Mesenchymal stem cell (in vitro differentiated cells and primary cell): ENCODE data around the gene SCN8A.

Experiments used
- DNase-seq: peaks from one replicate; pipeline ENCODE4 v3.0.0-alpha.2; 2013
- H2AFZ ChIP-seq: one replicate; pipeline ENCODE4 v1.6.1; 2013; ENCODE audit warnings: low read depth, mild to moderate bottlenecking, control low read depth, inconsistent platforms, low read length, moderate library complexity
- H2AK5ac ChIP-seq: 2 replicates; pipeline ENCODE4 v1.6.1; 2013; ENCODE audit warnings: low read length, moderate library complexity, mild to moderate bottlenecking, inconsistent platforms; ENCODE audit not compliant: severe bottlenecking
- H2BK120ac ChIP-seq: one replicate; pipeline ENCODE4 v1.6.1; 2013; ENCODE audit warnings: low read depth, mild to moderate bottlenecking, inconsistent platforms, low read length, moderate library complexity
- H2BK12ac ChIP-seq, 2 experiments: one replicate each; pipeline ENCODE4 v1.6.1; 2013; ENCODE audit warnings: inconsistent platforms in 2 of 2, low read length in 2 of 2, mild to moderate bottlenecking in 2 of 2, moderate library complexity in 2 of 2, control low read depth in 1 of 2
- H2BK15ac ChIP-seq: one replicate; pipeline ENCODE4 v1.6.1; 2013; ENCODE audit warnings: mild to moderate bottlenecking, low read depth, inconsistent platforms; ENCODE audit not compliant: poor library complexity, severe bottlenecking
- H2BK5ac ChIP-seq: 2 replicates; pipeline ENCODE4 v1.6.1; 2013; ENCODE audit warnings: low read depth, mild to moderate bottlenecking, low read length, control low read depth, inconsistent platforms; ENCODE audit not compliant: poor library complexity, severe bottlenecking
- H3K14ac ChIP-seq, 2 experiments: one replicate each; pipeline ENCODE4 v1.6.1; 2013; ENCODE audit warnings: inconsistent platforms in 2 of 2, low read length in 2 of 2, control low read depth in 1 of 2, mild to moderate bottlenecking in 1 of 2, moderate library complexity in 1 of 2
- H3K18ac ChIP-seq, 2 experiments: one replicate each; pipeline ENCODE4 v1.6.1; 2013; ENCODE audit warnings: inconsistent platforms in 2 of 2, low read length in 2 of 2, control low read depth in 1 of 2, low read depth in 1 of 2, mild to moderate bottlenecking in 1 of 2
- H3K23ac ChIP-seq, 2 experiments: one replicate each; pipeline ENCODE4 v1.6.1; 2013; ENCODE audit warnings: inconsistent platforms in 2 of 2, low read length in 2 of 2, mild to moderate bottlenecking in 2 of 2, moderate library complexity in 2 of 2, control low read depth in 1 of 2
- H3K27ac ChIP-seq: 2 replicates; pipeline ENCODE4 v1.5.1; 2013; ENCODE audit warnings: mild to moderate bottlenecking, moderate library complexity, low read length, control low read depth, inconsistent platforms; ENCODE audit not compliant: poor library complexity, severe bottlenecking
- H3K27me3 ChIP-seq, 2 experiments: 2 replicates each; pipeline versions ENCODE4 v1.6.1 to v1.7.0; 2013; ENCODE audit warnings: low read length in 2 of 2, mild to moderate bottlenecking in 2 of 2, moderate library complexity in 2 of 2, control low read depth in 1 of 2, inconsistent platforms in 1 of 2; ENCODE audit not compliant: control insufficient read depth in 1 of 2, insufficient read depth in 1 of 2
- H3K36me3 ChIP-seq, 2 experiments: 2 replicates each; pipeline versions ENCODE4 v1.6.1 to v1.7.0; 2013; ENCODE audit warnings: low read length in 2 of 2, control low read depth in 1 of 2, inconsistent platforms in 1 of 2, low read depth in 1 of 2, mild to moderate bottlenecking in 1 of 2; ENCODE audit not compliant: insufficient read depth in 2 of 2, control insufficient read depth in 1 of 2
- H3K4ac ChIP-seq, 2 experiments: one replicate each; pipeline ENCODE4 v1.6.1; 2013; ENCODE audit warnings: inconsistent platforms in 2 of 2, low read length in 2 of 2, mild to moderate bottlenecking in 2 of 2, moderate library complexity in 2 of 2, control low read depth in 1 of 2, low read depth in 1 of 2
- H3K4me1 ChIP-seq: 2 replicates; pipeline ENCODE4 v1.6.1; 2013; ENCODE audit warnings: low read depth, low read length, control low read depth; ENCODE audit not compliant: control insufficient read depth, insufficient read depth
- H3K4me2 ChIP-seq: 2 replicates; pipeline ENCODE4 v1.6.1; 2013; ENCODE audit warnings: low read length, mild to moderate bottlenecking, inconsistent platforms; ENCODE audit not compliant: poor library complexity, severe bottlenecking
- H3K4me3 ChIP-seq, 2 experiments: 2 replicates each; pipeline versions ENCODE4 v1.5.1 to v1.7.0; 2013; ENCODE audit warnings: low read length in 2 of 2, mild to moderate bottlenecking in 2 of 2, control low read depth in 1 of 2, low read depth in 1 of 2; ENCODE audit not compliant: insufficient read depth in 1 of 2
- H3K79me1 ChIP-seq: replicated peaks from 2 replicates; pipeline ENCODE4 v1.6.1; 2013; ENCODE audit warnings: mild to moderate bottlenecking, control low read depth, low read length, inconsistent platforms; ENCODE audit not compliant: poor library complexity, severe bottlenecking
- H3K9ac ChIP-seq: 2 replicates; pipeline ENCODE4 v1.7.0; 2013; ENCODE audit warnings: mild to moderate bottlenecking, low read length, moderate library complexity
- H3K9me3 ChIP-seq: 2 replicates; pipeline ENCODE4 v1.7.0; 2013; ENCODE audit warnings: mild to moderate bottlenecking, low read length; ENCODE audit not compliant: control insufficient read depth
- H4K8ac ChIP-seq: one replicate; pipeline ENCODE4 v1.6.1; 2013; ENCODE audit warnings: inconsistent platforms, mild to moderate bottlenecking, low read length, moderate library complexity
- H4K91ac ChIP-seq: one replicate; pipeline ENCODE4 v1.6.1; 2013; ENCODE audit warnings: mild to moderate bottlenecking, low read length, inconsistent platforms
- WGBS: methylation state at CpG from one replicate; pipeline ENCODE4 v1.1.7; 2013; ENCODE audit warnings: mixed read lengths; 5-methylcytosine and 5-hydroxymethylcytosine counted together

Gene SCN8A

GRCh38 chr12:51812871-51813270 lies 221.8 kb downstream of the SCN8A start:
- no peak overlapping the region for H2BK12ac ChIP-seq
- H3K23ac ChIP-seq, result no peak overlapping the region
- H3K9me3 ChIP-seq, result no peaks in the 10 kb centered on the region
- H4K91ac ChIP-seq, result no peak overlapping the region
- no peak overlapping the region for H3K4ac ChIP-seq
- no peak overlapping the region for H2BK5ac ChIP-seq
- no peak for DNase-seq
- H3K14ac ChIP-seq, result no peak overlapping the region
- H3K79me1 ChIP-seq, result no peaks in the 10 kb centered on the region
- H3K9ac ChIP-seq, result no peak overlapping the region
- peaks cover 0 to 19% of the 10 kb centered on the region in 2 experiments for H3K36me3 ChIP-seq
- H3K27me3 ChIP-seq, result peaks cover 8 to 44% of the 10 kb centered on the region in 2 experiments
- no peak overlapping the region for H2BK120ac ChIP-seq
- H4K8ac ChIP-seq, result no peak overlapping the region
- WGBS, result 87% methylated on average over 12 of the region's 13 CpGs
- H3K4me3 ChIP-seq, result no peak overlapping the region
- no peak overlapping the region for H3K27ac ChIP-seq
- no peak overlapping the region for H2AK5ac ChIP-seq
- no peak overlapping the region for H3K18ac ChIP-seq
- H2AFZ ChIP-seq, result no peak overlapping the region
- H2BK15ac ChIP-seq, result no peak overlapping the region
- H3K4me1 ChIP-seq, result peaks cover 10% of the 10 kb centered on the region
- no peak overlapping the region for H3K4me2 ChIP-seq

GRCh38 chr12:51813931-51814310 lies 222.9 kb downstream of the SCN8A start:
- H3K4ac ChIP-seq, result peak overlapping the region; percentile 6 to 83
- H2AFZ ChIP-seq, result peak overlapping the region; percentile 98
- peak overlapping the region; percentile 48 to 78 for H3K4me3 ChIP-seq
- peaks cover 10 to 54% of the 10 kb centered on the region in 2 experiments for H3K27me3 ChIP-seq
- H3K9me3 ChIP-seq, result no peaks in the 10 kb centered on the region
- H3K4me2 ChIP-seq, result peak overlapping the region; percentile 73
- H3K27ac ChIP-seq, result no peak overlapping the region
- DNase-seq, result no peak
- peak overlapping the region; percentile 77 for H4K8ac ChIP-seq
- peak overlapping the region; percentile 5 to 6 for H2BK12ac ChIP-seq
- no peak overlapping the region for H3K23ac ChIP-seq
- no peak overlapping the region for H2AK5ac ChIP-seq
- no peak overlapping the region for H2BK120ac ChIP-seq
- H2BK5ac ChIP-seq, result no peak overlapping the region
- peak overlapping the region; percentile 74 to 92 for H3K18ac ChIP-seq
- H4K91ac ChIP-seq, result peak overlapping the region; percentile 72
- H3K9ac ChIP-seq, result peak overlapping the region; percentile 90
- H3K14ac ChIP-seq, result no peak overlapping the region
- H2BK15ac ChIP-seq, result peak overlapping the region; percentile 82
- peaks cover 0 to 8% of the 10 kb centered on the region in 2 experiments for H3K36me3 ChIP-seq
- no peaks in the 10 kb centered on the region for H3K79me1 ChIP-seq
- 5% methylated on average over 18 of the region's 34 CpGs for WGBS
- peaks cover 11% of the 10 kb centered on the region for H3K4me1 ChIP-seq

GRCh38 chr12:51814311-51815088 lies 223.5 kb downstream of the SCN8A start:
- H2BK5ac ChIP-seq, result no peak overlapping the region
- peak overlapping the region in 1 of 2 experiments; percentile 35 for H3K14ac ChIP-seq
- H3K4me3 ChIP-seq, result peak overlapping the region; percentile 48 to 78
- peaks cover 0 to 3% of the 10 kb centered on the region in 2 experiments for H3K36me3 ChIP-seq
- H2BK120ac ChIP-seq, result peak overlapping the region; percentile 77
- H2AK5ac ChIP-seq, result no peak overlapping the region
- peak overlapping the region in 1 of 2 experiments; percentile 70 for H2BK12ac ChIP-seq
- H3K4me2 ChIP-seq, result peak overlapping the region; percentile 73
- H4K8ac ChIP-seq, result peak overlapping the region; percentile 77
- no peaks in the 10 kb centered on the region for H3K79me1 ChIP-seq
- H3K9me3 ChIP-seq, result no peaks in the 10 kb centered on the region
- H2BK15ac ChIP-seq, result peak overlapping the region; percentile 82
- DNase-seq, result peak; percentile 72
- H4K91ac ChIP-seq, result peak overlapping the region; percentile 55
- peaks cover 12% of the 10 kb centered on the region for H3K4me1 ChIP-seq
- H3K27me3 ChIP-seq, result peaks cover 10 to 57% of the 10 kb centered on the region in 2 experiments
- H3K23ac ChIP-seq, result peak overlapping the region in 1 of 2 experiments; percentile 61
- H3K27ac ChIP-seq, result no peak overlapping the region
- 6% methylated on average over 93 of the region's 100 CpGs for WGBS
- peak overlapping the region; percentile 90 for H3K9ac ChIP-seq
- H3K18ac ChIP-seq, result peak overlapping the region; percentile 92 to 97
- H2AFZ ChIP-seq, result peak overlapping the region; percentile 98
- H3K4ac ChIP-seq, result peak overlapping the region; percentile 71 to 83

GRCh38 chr12:51815571-51815970 lies 224.5 kb downstream of the SCN8A start:
- peak overlapping the region; percentile 90 for H3K9ac ChIP-seq
- no peak overlapping the region for H2BK120ac ChIP-seq
- no peak overlapping the region for H3K23ac ChIP-seq
- no peaks in the 10 kb centered on the region for H3K79me1 ChIP-seq
- no peak for DNase-seq
- H3K36me3 ChIP-seq, result no peaks in the 10 kb centered on the region
- no peak overlapping the region for H2AK5ac ChIP-seq
- H4K8ac ChIP-seq, result no peak overlapping the region
- H2BK15ac ChIP-seq, result no peak overlapping the region
- no peak overlapping the region for H2BK5ac ChIP-seq
- H3K14ac ChIP-seq, result no peak overlapping the region
- WGBS, result 68% methylated on average over 4 of the region's 6 CpGs
- H3K18ac ChIP-seq, result no peak overlapping the region
- no peak overlapping the region for H3K4me2 ChIP-seq
- no peak overlapping the region for H3K4ac ChIP-seq
- no peak overlapping the region for H2BK12ac ChIP-seq
- H4K91ac ChIP-seq, result peak overlapping the region; percentile 35
- peaks cover 10 to 64% of the 10 kb centered on the region in 2 experiments for H3K27me3 ChIP-seq
- no peak overlapping the region for H3K27ac ChIP-seq
- H3K4me3 ChIP-seq, result no peak overlapping the region
- peaks cover 13% of the 10 kb centered on the region for H3K4me1 ChIP-seq
- no peak overlapping the region for H2AFZ ChIP-seq
- H3K9me3 ChIP-seq, result no peaks in the 10 kb centered on the region
